IMR-90 (cell line): ENCODE data around the gene CTNS. TPM values are rescaled to one million over a fixed set of nuclear protein-coding genes. Genes with fewer than 3 reads are reported as not detected.

ENCODE experiments used
- ATAC-seq: fragments of 200-7000 bp; cut with Tn5 transposase; 2 replicates; pipeline ENCODE4 v1.9.1; 2020; ENCODE audit warnings: low read depth, mild to moderate bottlenecking, moderate library complexity
- BruUV-seq: library from RNA; stranded (reverse); fragments of 400-500 nt; replicated peaks from 2 replicates; lab custom pipeline; 2021; lab: Mats Ljungman, UMichigan
- CTCF ChIA-PET: fragments of 300-600 bp; formaldehyde crosslinking; extraction: SDS; loops from one replicate; lab custom pipeline; 2021; ENCODE audit warnings: antibody characterized with exemption; lab: Yijun Ruan, JAX
- POLR2A ChIA-PET: fragments of 300-600 bp; sonication (Branson Sonifier 250); formaldehyde crosslinking; loops from one replicate; lab custom pipeline; 2022; ENCODE audit warnings: antibody characterized with exemption; ENCODE audit not compliant: unreplicated experiment; lab: Charles Lee
- DNase-seq: peaks from one replicate; pipeline ENCODE4 v3.0.0; 2013
- H2AFZ ChIP-seq: replicated peaks from 2 replicates; pipeline ENCODE3; 2013; ENCODE audit warnings: low read length, mild to moderate bottlenecking; ENCODE audit not compliant: poor library complexity
- H2AK5ac ChIP-seq: 2 replicates; pipeline ENCODE4 v1.6.1; 2013; ENCODE audit warnings: low read depth, low read length, inconsistent platforms
- H2AK9ac ChIP-seq: replicated peaks from 2 replicates; pipeline ENCODE3; 2013; ENCODE audit warnings: mild to moderate bottlenecking, low read depth, low read length, moderate library complexity; ENCODE audit not compliant: poor library complexity
- H2BK120ac ChIP-seq: 2 replicates; pipeline ENCODE4 v1.6.1; 2013; ENCODE audit warnings: low read depth, low read length, inconsistent platforms
- H2BK15ac ChIP-seq: 3 replicates; pipeline ENCODE4 v1.6.1; 2013; ENCODE audit warnings: low read depth, low read length, inconsistent platforms
- H2BK20ac ChIP-seq: 2 replicates; pipeline ENCODE4 v1.6.1; 2013; ENCODE audit warnings: low read depth, mild to moderate bottlenecking, inconsistent platforms, low read length, moderate library complexity
- H2BK5ac ChIP-seq: 2 replicates; pipeline ENCODE4 v1.6.1; 2013; ENCODE audit warnings: mild to moderate bottlenecking, low read depth, low read length, inconsistent platforms; ENCODE audit not compliant: poor library complexity, severe bottlenecking
- H3K14ac ChIP-seq: replicated peaks from 2 replicates; pipeline ENCODE4 v1.6.1; 2013; ENCODE audit warnings: low read depth, low read length, inconsistent platforms
- H3K18ac ChIP-seq: 2 replicates; pipeline ENCODE4 v1.6.1; 2013; ENCODE audit warnings: low read depth, low read length, control low read depth
- H3K23ac ChIP-seq: 2 replicates; pipeline ENCODE4 v1.6.1; 2013; ENCODE audit warnings: low read depth, low read length, inconsistent platforms
- H3K27ac ChIP-seq: 2 replicates; pipeline ENCODE4 v1.5.1; 2013; ENCODE audit warnings: mild to moderate bottlenecking, control low read depth, low read length; ENCODE audit not compliant: insufficient read depth
- H3K27me3 ChIP-seq: 2 replicates; pipeline ENCODE4 v1.6.1; 2013; ENCODE audit warnings: low read length; ENCODE audit not compliant: control insufficient read depth, insufficient read depth
- H3K36me3 ChIP-seq: 2 replicates; pipeline ENCODE4 v1.6.1; 2013; ENCODE audit warnings: low read length, mixed read lengths; ENCODE audit not compliant: control insufficient read depth, insufficient read depth
- H3K4ac ChIP-seq: 2 replicates; pipeline ENCODE4 v1.6.1; 2013; ENCODE audit warnings: low read depth, low read length, inconsistent platforms
- H3K4me1 ChIP-seq: 2 replicates; pipeline ENCODE4 v1.6.1; 2013; ENCODE audit warnings: low read length, mixed read lengths; ENCODE audit not compliant: control insufficient read depth, insufficient read depth
- H3K4me2 ChIP-seq: 2 replicates; pipeline ENCODE4 v1.6.1; 2013; ENCODE audit warnings: low read depth, mild to moderate bottlenecking, control low read depth, low read length, moderate library complexity
- H3K4me3 ChIP-seq: 2 replicates; pipeline ENCODE4 v1.5.1; 2013; ENCODE audit warnings: low read depth, mild to moderate bottlenecking, control low read depth, low read length, moderate library complexity; ENCODE audit not compliant: insufficient read depth
- H3K56ac ChIP-seq: 2 replicates; pipeline ENCODE4 v1.6.1; 2013; ENCODE audit warnings: low read length, inconsistent platforms; ENCODE audit not compliant: insufficient read depth; ENCODE audit errors: extremely low read depth
- H3K79me1 ChIP-seq, 2 experiments: 2 replicates each; pipeline ENCODE4 v1.6.1; 2013; ENCODE audit warnings: low read length in 2 of 2, inconsistent platforms in 1 of 2, low read depth in 1 of 2
- H3K9ac ChIP-seq: 2 replicates; pipeline ENCODE4 v1.6.1; 2013; ENCODE audit warnings: low read depth, low read length, control low read depth
- H3K9me1 ChIP-seq: 2 replicates; pipeline ENCODE4 v1.6.1; 2013; ENCODE audit warnings: low read length, inconsistent platforms; ENCODE audit not compliant: insufficient read depth
- H3K9me3 ChIP-seq: 2 replicates; pipeline ENCODE4 v1.6.1; 2013; ENCODE audit warnings: low read length; ENCODE audit not compliant: control insufficient read depth, insufficient read depth
- H4K20me1 ChIP-seq: 2 replicates; pipeline ENCODE4 v1.6.1; 2013; ENCODE audit warnings: low read length, inconsistent platforms; ENCODE audit not compliant: insufficient read depth
- H4K5ac ChIP-seq: 2 replicates; pipeline ENCODE4 v1.6.1; 2013; ENCODE audit warnings: mild to moderate bottlenecking, low read depth, low read length, control low read depth
- H4K8ac ChIP-seq, 2 experiments: 2 replicates each; pipeline ENCODE4 v1.6.1; 2013; ENCODE audit warnings: low read depth in 2 of 2, low read length in 2 of 2, control low read depth in 1 of 2, inconsistent platforms in 1 of 2
- H4K91ac ChIP-seq: 2 replicates; pipeline ENCODE4 v1.6.1; 2013; ENCODE audit warnings: low read depth, low read length, inconsistent platforms; ENCODE audit not compliant: insufficient read depth
- BHLHE40 ChIP-seq: fragments of 150-350 bp; IDR thresholded peaks from 2 replicates; pipeline ENCODE4 v1.6.1; 2016; ENCODE audit warnings: mild to moderate bottlenecking, low read depth, low read length
- CEBPB ChIP-seq: IDR thresholded peaks from 2 replicates; pipeline ENCODE4 v1.6.1; 2012; ENCODE audit warnings: low read depth, low read length, improper control_type of control experiment
- CHD1 ChIP-seq: IDR thresholded peaks from 2 replicates; pipeline ENCODE4 v1.6.1; 2012; ENCODE audit warnings: low read depth, low read length, improper control_type of control experiment
- CTCF ChIP-seq: conservative IDR thresholded peaks from 2 replicates; pipeline ENCODE4 v1.5.1; 2012; ENCODE audit warnings: mild to moderate bottlenecking, low read depth, low read length, improper control_type of control experiment
- ELK1 ChIP-seq: fragments of 150-350 bp; IDR thresholded peaks from 2 replicates; pipeline ENCODE4 v1.6.1; 2016; ENCODE audit warnings: low read depth, mild to moderate bottlenecking, low read length, moderate library complexity, borderline replicate concordance
- MAFK ChIP-seq: IDR thresholded peaks from 2 replicates; pipeline ENCODE4 v1.6.1; 2012; ENCODE audit warnings: low read depth, low read length, improper control_type of control experiment
- MAZ ChIP-seq: IDR thresholded peaks from 2 replicates; pipeline ENCODE4 v1.6.1; 2012; ENCODE audit warnings: low read depth, mild to moderate bottlenecking, low read length, improper control_type of control experiment, moderate library complexity, borderline replicate concordance
- MXI1 ChIP-seq: IDR thresholded peaks from 2 replicates; pipeline ENCODE4 v1.6.1; 2012; ENCODE audit warnings: low read depth, mild to moderate bottlenecking, low read length, moderate library complexity, borderline replicate concordance
- NFE2L2 ChIP-seq: fragments of 150-350 bp; IDR thresholded peaks from 2 replicates; pipeline ENCODE4 v1.6.1; 2016; ENCODE audit warnings: low read depth, mild to moderate bottlenecking, low read length
- POLR2A ChIP-seq: IDR thresholded peaks from 2 replicates; pipeline ENCODE4 v1.6.1; 2012; ENCODE audit warnings: mild to moderate bottlenecking, low read depth, low read length
- RAD21 ChIP-seq: IDR thresholded peaks from 2 replicates; pipeline ENCODE4 v1.6.1; 2012; ENCODE audit warnings: low read length, improper control_type of control experiment
- RCOR1 ChIP-seq: IDR thresholded peaks from 2 replicates; pipeline ENCODE4 v1.6.1; 2012; ENCODE audit warnings: mild to moderate bottlenecking, low read length, improper control_type of control experiment; ENCODE audit not compliant: insufficient replicate concordance
- RFX5 ChIP-seq: IDR thresholded peaks from 2 replicates; pipeline ENCODE4 v1.8.0; 2012; ENCODE audit warnings: low read depth, mild to moderate bottlenecking, low read length, moderate library complexity
- SMC3 ChIP-seq: fragments of 150-350 bp; IDR thresholded peaks from 2 replicates; pipeline ENCODE4 v1.6.1; 2016; ENCODE audit warnings: low read depth, mild to moderate bottlenecking, antibody characterized with exemption, low read length, moderate library complexity
- USF2 ChIP-seq: fragments of 150-350 bp; IDR thresholded peaks from 2 replicates; pipeline ENCODE4 v1.6.1; 2017; ENCODE audit warnings: mild to moderate bottlenecking, antibody characterized with exemption, low read length, low read depth
- WGBS, 2 experiments: methylation state at CpG; one replicate each; pipeline versions ENCODE4 v1.1.5 to v1.1.7; 2013; ENCODE audit warnings: missing lambda C conversion rate in 2 of 2; ENCODE audit not compliant: insufficient read length in 1 of 2; ENCODE audit errors: extremely low coverage in 2 of 2; 5-methylcytosine and 5-hydroxymethylcytosine counted together
- dilution Hi-C: fragments of 300-500 bp; cut with HindIII; formaldehyde crosslinking; loops from one replicate; pipeline ENCODE4 v1.14.3; 2018; ENCODE audit warnings: low sequenced_read_pairs; ENCODE audit not compliant: unreplicated experiment
- in situ Hi-C: fragments of 300-500 bp; cut with MboI; formaldehyde crosslinking; loops from 3 replicates; pipeline ENCODE4 v1.14.3; 2019; ENCODE audit warnings: low sequenced_read_pairs, inconsistent platforms, mixed read lengths
- intact Hi-C: fragments of 100-400 bp; cut with micrococcal nuclease; formaldehyde crosslinking; loops from 2 replicates; pipeline ENCODE4 v1.10.0; 2022
- polyA plus RNA-seq, 3 experiments: library from polyadenylated mRNA; depleted of rRNA; stranded (reverse); fragments of >200 nt; gene quantifications; 2 replicates each; pipeline ENCODE4 v1.2.3, GENCODE V29; 2012; ENCODE audit warnings: low replicate concordance in 1 of 3
- total RNA-seq: library from RNA; depleted of rRNA; stranded (reverse); fragments of >200 nt; gene quantifications from 2 replicates; pipeline ENCODE4 v1.2.3, GENCODE V29; 2012

CTNS gene
- total and polyA plus RNA-seq, 2 of the 4 experiments (the other 2 are of a cell fraction) = 4.7 to 5.3 TPM

GRCh38 chr17:3699951-3700350 lies 63.4 kb downstream of the CTNS start:
- H2BK20ac ChIP-seq = no peak overlapping the region
- dilution Hi-C loops = no loop called here

More at GRCh38 chr17:3699951-3700350, 63.4 kb downstream of the CTNS start:
- H3K4ac ChIP-seq = no peak overlapping the region
- in situ Hi-C loops = no loop called here
- no peaks in the 10 kb centered on the region for H3K36me3 ChIP-seq
- 0 out of 2 replicates have a peak, but pooled peaks cover 2% of the 10 kb centered on the region for H3K4me1 ChIP-seq
- H3K9ac ChIP-seq = no peak overlapping the region
- no peak overlapping the region for H4K91ac ChIP-seq
- H3K27me3 ChIP-seq = peaks cover 9% of the 10 kb centered on the region
- ChIA-PET POLR2A (no interaction called here), CTCF (no interaction called here)
- H3K4me2 ChIP-seq = no peak overlapping the region
- H3K9me3 ChIP-seq = peaks cover 16% of the 10 kb centered on the region
- no peak for ATAC-seq
- no CpG with 5 or more reads among the region's 4 CpGs for WGBS, 2 experiments
- H2BK15ac ChIP-seq = no peak overlapping the region
- no peak overlapping the region for H2AK9ac ChIP-seq
- H3K23ac ChIP-seq = no peak overlapping the region
- no TSS peak for BruUV-seq
- H2AFZ ChIP-seq = no peak overlapping the region
- intact Hi-C loops = no loop called here
- H3K18ac ChIP-seq = no peak overlapping the region
- H2AK5ac ChIP-seq = no peak overlapping the region
- no peak overlapping the region for H3K14ac ChIP-seq
- no peak overlapping the region for H3K4me3 ChIP-seq
- no peak overlapping the region for H4K5ac ChIP-seq
- no peaks in the 10 kb centered on the region for H3K79me1 ChIP-seq
- H4K8ac ChIP-seq = no peak overlapping the region
- no peak overlapping the region for H3K56ac ChIP-seq
- DNase-seq = no peak
- no peak for TF ChIP-seq RFX5
- no peak for TF ChIP-seq BHLHE40
- TF ChIP-seq POLR2A = no peak
- no peak for TF ChIP-seq MXI1
- no peak for TF ChIP-seq NFE2L2
- TF ChIP-seq ELK1 = no peak
- no peak for TF ChIP-seq RAD21
- TF ChIP-seq RCOR1 = no peak
- TF ChIP-seq USF2 = no peak
- TF ChIP-seq MAFK = no peak
- no peak for TF ChIP-seq SMC3
- no peak for TF ChIP-seq MAZ
- TF ChIP-seq CHD1 = no peak
- no peak for TF ChIP-seq CEBPB
- TF ChIP-seq CTCF = no peak
- H2BK120ac ChIP-seq = no peak overlapping the region
- no peak overlapping the region for H3K27ac ChIP-seq
- H2BK5ac ChIP-seq = no peak overlapping the region
- H4K20me1 ChIP-seq = no peaks in the 10 kb centered on the region
- H3K9me1 ChIP-seq = no peaks in the 10 kb centered on the region
